Activated CD8-positive, alpha-beta T cell treated with anti-CD3 and anti-CD28 coated beads, Interleukin-2, amount 10 ng/mL, durations not matched to agents 7 days and 5 days (primary cell): ENCODE measurements around the gene CASP7. TPM values are rescaled to one million over a fixed set of nuclear protein-coding genes. Genes with fewer than 3 reads are reported as not detected.

Experiments used
- ATAC-seq: fragments of 150-1000 bp; cut with Tn5 transposase; one replicate; pipeline ENCODE4 v1.10.0; 2021; ENCODE audit warnings: moderate library complexity
- CTCF ChIA-PET: fragments of 350-600 bp; sonication (Branson Sonifier 250); formaldehyde crosslinking; loops from one replicate; lab custom pipeline; 2021; ENCODE audit warnings: antibody characterized with exemption; lab: Charles Lee
- POLR2A ChIA-PET: fragments of 350-600 bp; sonication (Branson Sonifier 250); formaldehyde crosslinking; loops from one replicate; lab custom pipeline; 2021; ENCODE audit warnings: antibody characterized with exemption; lab: Charles Lee
- DNase-seq: peaks from one replicate; pipeline ENCODE4 v3.0.0-alpha.2; 2020
- H3K27ac Mint-ChIP-seq: one replicate; pipeline ENCODE4 v1.8.0; 2021; ENCODE audit warnings: mild to moderate bottlenecking, mixed read lengths
- H3K27me3 Mint-ChIP-seq: one replicate; pipeline ENCODE4 v1.8.0; 2021; ENCODE audit warnings: low read depth, mixed read lengths
- H3K36me3 Mint-ChIP-seq: one replicate; pipeline ENCODE4 v1.8.0; 2021; ENCODE audit warnings: low read depth, mixed read lengths
- H3K4me1 Mint-ChIP-seq: one replicate; pipeline ENCODE4 v1.8.0; 2021; ENCODE audit warnings: low read depth, mixed read lengths
- H3K4me3 Mint-ChIP-seq: one replicate; pipeline ENCODE4 v1.8.0; 2021; ENCODE audit warnings: mild to moderate bottlenecking, mixed read lengths
- H3K9me3 Mint-ChIP-seq: one replicate; pipeline ENCODE4 v1.8.0; 2022; ENCODE audit warnings: mixed read lengths; ENCODE audit not compliant: insufficient read depth
- total RNA-seq, 2 experiments: library from RNA; stranded (reverse); gene quantifications; one replicate each; pipeline ENCODE4 v1.2.3, GENCODE V29; 2021

CASP7 gene
- total RNA-seq, 2 experiments from 2014 or later: 28.7 to 32.6 TPM

DNA sequence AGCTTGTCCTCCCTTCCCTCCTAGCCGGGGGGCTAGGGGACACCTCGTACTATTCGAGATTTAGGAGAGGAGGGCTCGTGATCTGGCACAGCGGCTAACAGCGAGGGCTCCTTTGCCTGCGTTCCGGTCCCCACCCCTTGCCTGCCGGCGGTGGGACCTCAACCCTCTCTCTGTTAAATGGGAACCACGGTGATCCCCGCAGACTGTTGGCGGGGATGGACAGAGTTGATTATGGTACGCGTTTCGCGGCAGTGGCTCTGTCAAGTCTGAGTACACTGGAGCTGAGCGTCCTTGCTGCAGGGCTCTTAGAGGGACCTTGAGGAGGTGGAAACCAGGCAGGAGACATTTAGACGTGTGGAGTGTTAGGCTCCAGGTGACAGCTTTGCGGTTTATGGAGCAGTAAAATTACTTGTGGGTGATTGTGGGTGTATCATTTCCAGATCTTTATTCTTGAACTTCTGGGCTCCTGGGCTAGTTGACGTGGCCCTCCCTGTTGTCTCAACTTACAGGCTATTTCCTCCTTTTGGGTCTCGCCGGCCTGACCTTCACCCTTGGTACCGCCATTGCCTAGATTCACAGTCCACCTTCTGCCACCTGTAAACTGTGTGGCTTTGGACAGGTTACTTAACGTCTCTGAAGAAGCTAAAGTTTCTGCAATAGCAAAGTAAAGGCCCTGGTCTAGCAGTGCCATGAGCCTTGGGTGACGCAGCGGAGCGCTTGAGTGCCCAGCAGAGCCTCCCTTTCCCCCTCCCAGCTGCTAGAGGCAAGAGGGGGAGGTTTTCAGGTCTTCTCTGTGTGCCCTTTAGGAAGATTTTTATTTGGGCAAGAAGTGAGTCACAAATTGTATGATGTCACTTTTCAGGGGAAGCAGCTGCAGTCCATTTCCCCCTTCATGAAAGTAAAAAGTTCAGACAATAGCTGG is 739 bp downstream of the CASP7 start:
- CTCF ChIA-PET: interaction anchor here (1.0 to 1.5 kb wide), 4 partner anchors 8 to 27 kb away, joined by 3 to 8 read pairs (median 4); no protein-coding TSS in a partner anchor
- H3K4me1 Mint-ChIP-seq: peaks cover 41% of the 10 kb centered on the region
- ATAC-seq: peak; percentile 31

DNA sequence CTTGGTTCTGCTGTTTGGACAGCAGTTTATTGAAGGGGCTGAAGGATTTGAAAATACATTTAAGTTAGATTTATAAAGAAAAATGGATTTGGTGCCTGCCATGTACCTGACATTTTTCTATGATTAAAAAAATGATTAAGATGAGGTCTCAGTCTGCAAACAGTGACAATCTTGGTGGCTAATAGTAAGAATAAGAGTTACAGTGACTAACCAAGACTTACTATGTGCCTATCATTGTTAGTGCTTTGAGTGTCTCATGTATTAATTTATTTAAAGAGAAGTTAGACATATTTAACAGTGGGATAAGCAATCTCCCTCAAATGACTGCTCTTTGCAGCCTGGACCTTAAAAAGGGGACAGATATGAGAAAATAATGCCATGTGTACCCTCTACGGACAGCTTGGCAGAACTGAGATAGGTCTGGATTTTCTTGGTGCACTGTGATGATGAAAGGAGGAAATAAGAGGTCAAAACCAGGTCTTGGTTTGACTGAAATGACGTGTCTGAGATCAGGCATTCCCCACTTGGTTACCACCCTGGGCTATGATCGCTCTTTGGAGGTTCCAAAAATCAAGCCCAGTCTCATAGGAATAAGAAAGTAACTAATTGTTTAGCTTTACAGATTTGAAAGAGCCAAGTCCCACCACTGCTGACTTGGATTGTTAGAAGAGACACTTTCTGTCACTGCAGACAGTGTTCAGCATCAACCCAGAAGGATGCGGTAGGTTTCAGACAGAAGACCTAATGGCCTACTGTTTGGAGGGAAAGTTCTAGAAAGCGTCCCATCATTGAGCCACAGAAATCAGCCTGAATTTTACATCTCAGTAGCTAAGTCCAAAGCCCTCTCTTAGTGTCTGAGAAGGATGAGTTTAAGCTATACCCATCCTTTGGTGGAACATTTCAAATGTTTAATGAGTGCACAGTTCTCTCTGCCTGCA is 2.1 kb downstream of the CASP7 start:
- CTCF ChIA-PET: interaction anchor here (1.0 kb wide), 1 partner anchor 12 kb away, joined by 3 read pairs; no protein-coding TSS in a partner anchor

More for the DNA sequence above, 739 bp downstream of the CASP7 start:
- peaks cover 2% of the 10 kb centered on the region for H3K27me3 Mint-ChIP-seq
- POLR2A ChIA-PET: interaction anchor here (1.4 to 1.6 kb wide), 2 partner anchors 14 to 404 kb away, joined by 4 to 7 read pairs; no protein-coding TSS in a partner anchor
- H3K27ac Mint-ChIP-seq: peak overlapping the region; percentile 92
- no peaks in the 10 kb centered on the region for H3K9me3 Mint-ChIP-seq
- DNase-seq: peak; percentile 49
- H3K4me3 Mint-ChIP-seq: peak overlapping the region; percentile 92
- H3K36me3 Mint-ChIP-seq: peaks cover 36% of the 10 kb centered on the region

GRCh38 chr10:113683300-113683699 is 3.6 kb downstream of the CASP7 start:
- Mint-ChIP-seq H3K4me1 (peaks cover 44% of the 10 kb centered on the region), H3K27ac (no peak overlapping the region), H3K36me3 (peaks cover 57% of the 10 kb centered on the region), H3K4me3 (no peak overlapping the region), H3K27me3 (no peaks in the 10 kb centered on the region), H3K9me3 (peaks cover 11% of the 10 kb centered on the region)
- POLR2A ChIA-PET: no interaction called here
- CTCF ChIA-PET: interaction anchor here (1.0 kb wide), 1 partner anchor 10 kb away, joined by 3 read pairs; no protein-coding TSS in a partner anchor
- ATAC-seq (no peak), DNase-seq (no peak)

More for the DNA sequence above, 2.1 kb downstream of the CASP7 start:
- POLR2A ChIA-PET: interaction anchor here (0.9 to 1.6 kb wide), 3 partner anchors 15 to 279 kb away, joined by 3 to 7 read pairs (median 4); no protein-coding TSS in a partner anchor
- DNase-seq: peak; percentile 56
- Mint-ChIP-seq H3K9me3 (no peaks in the 10 kb centered on the region), H3K4me1 (peaks cover 41% of the 10 kb centered on the region), H3K27me3 (no peaks in the 10 kb centered on the region), H3K36me3 (peaks cover 42% of the 10 kb centered on the region), H3K27ac (peak overlapping the region; percentile 92), H3K4me3 (peak overlapping the region; percentile 92)
- peak; percentile 7 for ATAC-seq

DNA sequence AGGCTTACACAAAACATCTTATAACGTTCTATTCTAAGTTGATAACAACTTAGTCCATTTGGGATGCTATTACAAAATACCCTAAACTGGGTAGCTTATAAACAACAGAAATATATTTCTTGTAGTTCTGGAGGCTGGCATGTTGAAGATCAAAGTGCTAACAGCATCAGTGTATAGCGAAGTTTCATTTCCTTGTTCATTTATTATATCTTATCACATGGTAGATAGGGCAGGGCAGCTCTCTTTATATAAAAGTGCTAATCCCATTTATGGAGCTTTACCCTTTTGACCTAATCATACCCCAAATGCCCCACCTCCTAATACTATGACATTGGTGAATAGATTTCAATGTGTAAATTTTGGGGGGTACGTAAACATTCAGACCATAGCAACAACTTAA is 6.3 kb downstream of the CASP7 start:
- ChIA-PET POLR2A (no interaction called here), CTCF (interaction anchor here (1.0 to 1.4 kb wide), 3 partner anchors 19 to 164 kb away, joined by 3 to 6 read pairs (median 4); no protein-coding TSS in a partner anchor)
- Mint-ChIP-seq H3K36me3 (peaks cover 78% of the 10 kb centered on the region), H3K27ac (no peak overlapping the region), H3K4me3 (no peak overlapping the region), H3K27me3 (no peaks in the 10 kb centered on the region), H3K4me1 (peaks cover 48% of the 10 kb centered on the region), H3K9me3 (peaks cover 26% of the 10 kb centered on the region)
- ATAC-seq (no peak), DNase-seq (no peak)

GRCh38 chr10:113687037-113687436 is 7.3 kb downstream of the CASP7 start:
- POLR2A ChIA-PET: no interaction called here

GRCh38 chr10:113689057-113689456 is 9.3 kb downstream of the CASP7 start:
- CTCF ChIA-PET: no interaction called here
- POLR2A ChIA-PET: no interaction called here
- no peak for DNase-seq
- Mint-ChIP-seq H3K27me3 (no peaks in the 10 kb centered on the region), H3K4me1 (peaks cover 31% of the 10 kb centered on the region), H3K9me3 (peaks cover 37% of the 10 kb centered on the region), H3K4me3 (peak overlapping the region; percentile 58), H3K27ac (peak overlapping the region; percentile 18), H3K36me3 (peaks cover 85% of the 10 kb centered on the region)
- peak; percentile 65 for ATAC-seq

More at GRCh38 chr10:113687037-113687436, 7.3 kb downstream of the CASP7 start:
- no peak overlapping the region for H3K27ac Mint-ChIP-seq
- peaks cover 26% of the 10 kb centered on the region for H3K9me3 Mint-ChIP-seq
- H3K4me1 Mint-ChIP-seq: peaks cover 38% of the 10 kb centered on the region
- peaks cover 82% of the 10 kb centered on the region for H3K36me3 Mint-ChIP-seq
- ATAC-seq (no peak), DNase-seq (no peak)
- CTCF ChIA-PET: interaction anchor here (1.0 to 1.4 kb wide), 4 partner anchors 15 to 163 kb away, joined by 3 to 6 read pairs (median 4); no protein-coding TSS in a partner anchor
- H3K27me3 Mint-ChIP-seq: no peaks in the 10 kb centered on the region
- no peak overlapping the region for H3K4me3 Mint-ChIP-seq

DNA sequence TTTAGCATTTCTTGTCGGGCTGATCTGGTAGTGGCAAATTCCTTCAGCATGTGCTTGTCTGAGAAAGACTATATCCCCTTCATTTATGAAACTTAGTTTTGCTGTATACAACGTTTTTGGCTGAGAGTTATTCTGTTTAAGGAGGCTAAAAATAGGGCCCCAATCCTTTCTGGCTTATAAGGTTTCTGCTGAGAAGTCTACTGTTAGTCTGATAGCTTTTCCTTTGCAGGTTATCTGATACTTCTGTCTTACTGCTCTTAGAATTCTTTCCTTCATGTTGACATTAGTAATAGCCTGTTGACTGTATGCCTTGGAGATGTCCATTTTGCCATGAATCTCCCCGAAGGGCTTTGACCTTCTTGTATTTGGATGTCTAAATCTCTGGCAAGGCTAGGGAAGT is 9.9 kb downstream of the CASP7 start:
- ATAC-seq (no peak), DNase-seq (no peak)
- Mint-ChIP-seq H3K36me3 (peaks cover 85% of the 10 kb centered on the region), H3K4me1 (peaks cover 28% of the 10 kb centered on the region), H3K27me3 (no peaks in the 10 kb centered on the region), H3K27ac (peak overlapping the region; percentile 18), H3K9me3 (peaks cover 38% of the 10 kb centered on the region), H3K4me3 (no peak overlapping the region)
- ChIA-PET POLR2A (no interaction called here), CTCF (interaction anchor here (0.6 to 1.2 kb wide), 2 partner anchors 10 to 150 kb away, joined by 3 to 4 read pairs; no protein-coding TSS in a partner anchor)

- ChIA-PET CTCF (interaction anchor here (1.2 kb wide), 1 partner anchor 11 kb away, joined by 4 read pairs; no protein-coding TSS in a partner anchor), POLR2A (no interaction called here)
- Mint-ChIP-seq H3K27ac (no peak overlapping the region), H3K9me3 (peaks cover 38% of the 10 kb centered on the region), H3K36me3 (peaks cover 87% of the 10 kb centered on the region), H3K4me1 (peaks cover 24% of the 10 kb centered on the region), H3K27me3 (no peaks in the 10 kb centered on the region), H3K4me3 (no peak overlapping the region)
- no peak for DNase-seq
- ATAC-seq: no peak
Observed at GRCh38 chr10:113690749-113691148, 11.0 kb downstream of the CASP7 start.

GRCh38 chr10:113691381-113691780 is 11.7 kb downstream of the CASP7 start:
- no peak overlapping the region for H3K27ac Mint-ChIP-seq
- no peak overlapping the region for H3K4me3 Mint-ChIP-seq
- ATAC-seq (no peak), DNase-seq (no peak)
- ChIA-PET POLR2A (no interaction called here), CTCF (no interaction called here)
- peaks cover 24% of the 10 kb centered on the region for H3K4me1 Mint-ChIP-seq
- no peaks in the 10 kb centered on the region for H3K27me3 Mint-ChIP-seq
- H3K36me3 Mint-ChIP-seq: peaks cover 90% of the 10 kb centered on the region
- peaks cover 38% of the 10 kb centered on the region for H3K9me3 Mint-ChIP-seq

- ChIA-PET POLR2A (no interaction called here), CTCF (no interaction called here)
- peaks cover 24% of the 10 kb centered on the region for H3K4me1 Mint-ChIP-seq
- H3K9me3 Mint-ChIP-seq: peaks cover 34% of the 10 kb centered on the region
- no peak for DNase-seq
- H3K27ac Mint-ChIP-seq: no peak overlapping the region
- no peak overlapping the region for H3K4me3 Mint-ChIP-seq
- ATAC-seq: no peak
- peaks cover 93% of the 10 kb centered on the region for H3K36me3 Mint-ChIP-seq
- no peaks in the 10 kb centered on the region for H3K27me3 Mint-ChIP-seq
Observed at GRCh38 chr10:113692271-113692670, 12.6 kb downstream of the CASP7 start.

DNA sequence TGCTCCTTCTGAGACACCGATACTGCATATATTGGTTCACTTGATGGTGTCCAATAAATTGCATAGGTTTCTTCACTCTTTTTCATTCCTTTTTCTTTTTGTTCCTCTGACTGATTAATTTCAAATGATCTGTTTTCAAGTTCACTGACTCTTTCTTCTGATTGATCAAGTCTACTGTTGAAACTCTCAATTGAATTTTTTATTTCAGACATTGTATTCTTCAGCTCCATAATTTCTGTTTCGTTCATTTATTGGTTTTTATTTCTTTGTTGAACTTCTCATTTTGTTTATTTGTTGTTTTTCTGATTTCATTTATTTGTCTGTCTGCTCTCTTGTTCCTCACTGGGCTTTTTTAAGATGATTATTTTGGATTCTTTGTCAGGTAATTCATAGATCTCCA is 13.6 kb downstream of the CASP7 start:
- no peak overlapping the region for H3K4me3 Mint-ChIP-seq
- H3K27me3 Mint-ChIP-seq: no peaks in the 10 kb centered on the region
- H3K4me1 Mint-ChIP-seq: peaks cover 20% of the 10 kb centered on the region
- CTCF ChIA-PET: interaction anchor here (0.7 to 1.7 kb wide), 4 partner anchors 9 to 106 kb away, joined by 3 to 4 read pairs (median 3); no protein-coding TSS in a partner anchor
- ATAC-seq: no peak
- H3K36me3 Mint-ChIP-seq: peaks cover 88% of the 10 kb centered on the region
- peaks cover 27% of the 10 kb centered on the region for H3K9me3 Mint-ChIP-seq
- no peak for DNase-seq
- H3K27ac Mint-ChIP-seq: no peak overlapping the region
- POLR2A ChIA-PET: no interaction called here
